ENCODE data around the gene CAPN2. TPM values are rescaled to one million over a fixed set of nuclear protein-coding genes. Genes with fewer than 3 reads are reported as not detected.
A peak's percentile ranks its signal among the peaks of the same experiment; 100 is the strongest.

CAPN2 gene
- total RNA-seq, 1 experiment from 2014 or later: 1,259 TPM

- Histone ChIP-seq H4K20me1 (ENCODE audit: low read length) (peaks cover 13% of the 10 kb centered on the region; the same call in 1 of the 2 replicates), H3K4me2 (ENCODE audit: low read length) (peak overlapping the region; percentile 72), H2AFZ (ENCODE audit: low read length) (no peak overlapping the region), H3K9ac (ENCODE audit: low read length) (peak overlapping the region; percentile 26), H3K4me3 (ENCODE audit: low read length) (peak overlapping the region; percentile 38), H3K9me3 (ENCODE audit: low read length) (no peaks in the 10 kb centered on the region), H3K9me2 (replicated peaks; ENCODE audit: low read length) (no peaks in the 10 kb centered on the region), H3K4me1 (ENCODE audit: insufficient read depth, low read length) (peaks cover 62% of the 10 kb centered on the region), H3K79me2 (ENCODE audit: low read length) (0 out of 2 replicates have a peak, but pooled peaks cover 6% of the 10 kb centered on the region), H3K27ac (ENCODE audit: low read length) (peak overlapping the region; percentile 86), H3K27me3 (ENCODE audit: low read length) (no peaks in the 10 kb centered on the region), H3F3A (ENCODE audit: low read length, unreplicated experiment) (peaks cover 33% of the 10 kb centered on the region), H3K36me3 (ENCODE audit: low read depth, low read length) (peaks cover 70% of the 10 kb centered on the region)
- CTCF ChIA-PET: interaction anchor here (0.6 kb wide), 1 partner anchor 73 kb away, joined by 3 read pairs; no protein-coding TSS in a partner anchor
- POLR2A ChIA-PET (ENCODE audit: unreplicated experiment): no interaction called here
- ATAC-seq: no peak
- intact Hi-C loops (cut with micrococcal nuclease): loop anchor here (2.0 to 10.0 kb wide), 2 partner anchors 64 to 74 kb away; partner anchors contain the start of gene TP53BP2
- DNase-seq: no peak
- TF ChIP-seq EZH2phosphoT487 (IDR thresholded peaks at IDR 0.05; ENCODE audit: borderline replicate concordance, low read length): no peak
- no peak for TF ChIP-seq CTCF (conservative IDR thresholded peaks at IDR 0.05; ENCODE audit: low read depth, low read length)
- TF ChIP-seq EZH2 (IDR thresholded peaks at IDR 0.05; ENCODE audit: low read length, unreplicated experiment): no peak
- BruUV-seq (replicated peaks): no TSS peak
Measured at GRCh38 chr1:223770621-223771315, 58.4 kb downstream of the CAPN2 start.

GRCh38 chr1:223771469-223771813, 59.1 kb downstream of the CAPN2 start:
- Histone ChIP-seq H3K4me2 (ENCODE audit: low read length) (peak overlapping the region; percentile 72), H3K36me3 (ENCODE audit: low read depth, low read length) (peaks cover 63% of the 10 kb centered on the region)
- no peak for ATAC-seq

More at GRCh38 chr1:223771469-223771813, 59.1 kb downstream of the CAPN2 start:
- no peak for TF ChIP-seq EZH2phosphoT487 (IDR thresholded peaks at IDR 0.05; ENCODE audit: borderline replicate concordance, low read length)
- TF ChIP-seq EZH2 (IDR thresholded peaks at IDR 0.05; ENCODE audit: low read length, unreplicated experiment): no peak
- no peak for TF ChIP-seq CTCF (conservative IDR thresholded peaks at IDR 0.05; ENCODE audit: low read depth, low read length)
- H3K27me3 ChIP-seq (ENCODE audit: low read length): no peaks in the 10 kb centered on the region
- no peak overlapping the region for H2AFZ ChIP-seq (ENCODE audit: low read length)
- peak overlapping the region; percentile 38 for H3K4me3 ChIP-seq (ENCODE audit: low read length)
- H3K9me3 ChIP-seq (ENCODE audit: low read length): no peaks in the 10 kb centered on the region
- H3F3A ChIP-seq (ENCODE audit: low read length, unreplicated experiment): peaks cover 33% of the 10 kb centered on the region
- H3K9me2 ChIP-seq (replicated peaks; ENCODE audit: low read length): no peaks in the 10 kb centered on the region
- no peak for DNase-seq
- H3K9ac ChIP-seq (ENCODE audit: low read length): peak overlapping the region; percentile 26
- CTCF ChIA-PET: interaction anchor here (0.9 to 1.1 kb wide), 2 partner anchors 64 to 70 kb away, joined by 3 read pairs; no protein-coding TSS in a partner anchor
- H3K79me2 ChIP-seq (ENCODE audit: low read length): 0 out of 2 replicates have a peak, but pooled peaks cover 6% of the 10 kb centered on the region
- H3K27ac ChIP-seq (ENCODE audit: low read length): peak overlapping the region; percentile 86
- H4K20me1 ChIP-seq (ENCODE audit: low read length): peaks cover 13% of the 10 kb centered on the region; the same call in 1 of the 2 replicates
- BruUV-seq (replicated peaks): no TSS peak
- POLR2A ChIA-PET (ENCODE audit: unreplicated experiment): interaction anchor here (0.6 kb wide), 1 partner anchor 17 kb away, joined by 6 read pairs; no protein-coding TSS in a partner anchor
- intact Hi-C loops (cut with micrococcal nuclease): loop anchor here (2.0 to 10.0 kb wide), 2 partner anchors 65 to 73 kb away; partner anchors contain the start of gene TP53BP2
- H3K4me1 ChIP-seq (ENCODE audit: insufficient read depth, low read length): peaks cover 69% of the 10 kb centered on the region
